GM19372 (cell line): ENCODE results near the gene ZNF791.
A peak's percentile ranks its signal among the peaks of the same experiment; 100 is the strongest.
"Not testable (repeated sequence)": the region's sequence is repeated elsewhere in the genome, so short reads cannot be mapped to it uniquely, and the experiment has no call there.

Source experiments
- ATAC-seq: cut with Tn5 transposase; IDR thresholded peaks from one replicate; pipeline ENCODE4 v1.9.1; 2021; ENCODE audit warnings: mild to moderate bottlenecking, low read depth, moderate library complexity; ENCODE audit not compliant: unreplicated experiment

The ZNF791 gene

GRCh38 chr19:12665671-12666264, 55.0 kb downstream of the ZNF791 start:
- no peak for ATAC-seq

GRCh38 chr19:12666265-12667048, 55.7 kb downstream of the ZNF791 start, which contains the start of the genes MAN2B1 and WDR83:
Gene MAN2B1 (minus strand): TSS chr19:12666742. CDS start chr19:12666701, 41 bp downstream.
Gene WDR83 (plus strand): TSS chr19:12666807. CDS start chr19:12669791, 2,984 bp downstream.
- ATAC-seq, result peak; percentile 46

GRCh38 chr19:12667731-12668302, 57.1 kb downstream of the ZNF791 start:
- ATAC-seq, result no peak

DNA sequence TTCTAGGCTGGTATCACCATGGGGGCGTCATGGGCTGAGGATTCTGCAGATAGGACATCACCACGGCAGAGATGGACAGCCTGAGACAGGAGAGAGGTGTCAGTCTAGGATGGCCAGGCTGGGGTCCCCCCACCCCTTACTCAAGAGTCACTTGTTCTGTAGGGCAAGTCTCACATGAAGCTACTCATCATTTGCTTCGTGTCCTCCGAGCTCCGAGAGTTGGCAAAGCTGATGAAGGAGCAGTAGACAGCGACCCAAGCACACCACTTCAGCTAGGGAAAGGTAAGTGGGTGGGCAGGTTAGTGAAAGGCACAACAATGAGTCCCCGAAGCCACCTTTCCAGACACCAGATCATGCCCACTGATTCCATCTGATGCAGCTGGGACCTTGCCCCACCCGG, 57.6 kb downstream of the ZNF791 start:
- ATAC-seq, result no peak

- no peak for ATAC-seq
Observed at GRCh38 chr19:12668932-12669269, 58.2 kb downstream of the ZNF791 start.

- ATAC-seq, result no peak
Observed at GRCh38 chr19:12669270-12670158, 58.8 kb downstream of the ZNF791 start.

GRCh38 chr19:12670159-12670928, 59.6 kb downstream of the ZNF791 start:
- ATAC-seq, result no peak

GRCh38 chr19:12672744-12673143, 62.0 kb downstream of the ZNF791 start:
- ATAC-seq, result no peak

DNA sequence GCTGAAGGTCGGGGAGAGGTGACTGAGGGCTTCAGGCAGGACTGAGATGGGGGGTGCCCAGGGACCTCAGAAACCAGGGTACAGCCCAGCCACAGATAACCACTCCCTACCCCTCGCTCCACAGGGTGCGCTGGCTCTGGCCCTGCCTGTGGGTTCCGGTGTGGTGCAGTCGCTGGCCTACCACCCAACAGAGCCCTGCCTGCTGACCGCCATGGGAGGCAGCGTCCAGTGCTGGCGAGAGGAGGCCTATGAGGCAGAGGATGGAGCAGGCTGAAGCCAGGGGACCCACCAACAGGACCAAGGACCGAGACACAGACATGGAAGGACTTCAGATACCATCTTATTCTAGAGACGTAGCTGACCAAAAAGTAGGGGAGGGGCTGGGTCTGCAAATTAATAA, 64.7 kb downstream of the ZNF791 start:
- no peak for ATAC-seq

GRCh38 chr19:12675940-12676339, 65.2 kb downstream of the ZNF791 start:
- no peak for ATAC-seq

GRCh38 chr19:12676384-12676792, 65.7 kb downstream of the ZNF791 start:
- no peak for ATAC-seq

DNA sequence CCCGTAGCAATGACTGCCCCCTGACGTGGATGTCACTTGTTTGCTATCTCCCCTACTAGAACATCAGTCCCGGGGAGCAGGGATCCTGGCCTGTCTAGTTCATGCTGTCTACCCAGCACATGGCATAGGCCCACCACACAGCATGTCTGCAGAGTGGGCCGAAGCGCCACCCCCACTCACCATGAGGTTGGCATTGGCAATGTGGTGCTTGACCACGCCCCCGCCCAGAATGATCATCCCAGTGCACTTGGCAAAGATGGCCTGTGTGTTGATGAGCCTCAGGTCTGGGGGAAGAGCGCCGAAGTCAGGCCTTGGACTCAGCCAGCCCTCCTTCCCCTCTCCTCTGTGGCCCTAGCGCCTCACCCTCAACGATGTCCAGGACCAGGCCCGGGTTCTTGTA, 66.2 kb downstream of the ZNF791 start:
- no peak for ATAC-seq

DNA sequence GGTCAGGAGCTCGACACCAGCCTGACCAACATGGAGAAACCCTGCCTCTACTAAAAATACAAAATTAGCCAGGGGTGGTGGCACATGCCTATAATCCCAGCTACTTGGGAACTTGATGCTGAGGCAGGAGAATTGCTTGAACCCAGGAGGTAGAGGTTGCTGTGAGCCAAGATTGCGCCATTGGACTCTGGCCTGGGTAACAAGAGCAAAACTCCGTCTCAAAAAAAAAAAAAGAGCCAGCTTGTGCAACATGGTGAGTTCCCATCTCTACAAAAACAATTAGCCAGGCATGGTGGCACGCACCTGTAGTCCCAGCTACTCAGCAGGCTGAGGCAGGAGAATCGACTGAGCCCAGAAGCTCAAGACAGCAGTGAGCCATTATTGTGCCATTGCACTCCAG, 67.3 kb downstream of the ZNF791 start:
- ATAC-seq, result not testable (repeated sequence)

GRCh38 chr19:12680034-12680433, 69.3 kb downstream of the ZNF791 start:
- ATAC-seq, result no peak

DNA sequence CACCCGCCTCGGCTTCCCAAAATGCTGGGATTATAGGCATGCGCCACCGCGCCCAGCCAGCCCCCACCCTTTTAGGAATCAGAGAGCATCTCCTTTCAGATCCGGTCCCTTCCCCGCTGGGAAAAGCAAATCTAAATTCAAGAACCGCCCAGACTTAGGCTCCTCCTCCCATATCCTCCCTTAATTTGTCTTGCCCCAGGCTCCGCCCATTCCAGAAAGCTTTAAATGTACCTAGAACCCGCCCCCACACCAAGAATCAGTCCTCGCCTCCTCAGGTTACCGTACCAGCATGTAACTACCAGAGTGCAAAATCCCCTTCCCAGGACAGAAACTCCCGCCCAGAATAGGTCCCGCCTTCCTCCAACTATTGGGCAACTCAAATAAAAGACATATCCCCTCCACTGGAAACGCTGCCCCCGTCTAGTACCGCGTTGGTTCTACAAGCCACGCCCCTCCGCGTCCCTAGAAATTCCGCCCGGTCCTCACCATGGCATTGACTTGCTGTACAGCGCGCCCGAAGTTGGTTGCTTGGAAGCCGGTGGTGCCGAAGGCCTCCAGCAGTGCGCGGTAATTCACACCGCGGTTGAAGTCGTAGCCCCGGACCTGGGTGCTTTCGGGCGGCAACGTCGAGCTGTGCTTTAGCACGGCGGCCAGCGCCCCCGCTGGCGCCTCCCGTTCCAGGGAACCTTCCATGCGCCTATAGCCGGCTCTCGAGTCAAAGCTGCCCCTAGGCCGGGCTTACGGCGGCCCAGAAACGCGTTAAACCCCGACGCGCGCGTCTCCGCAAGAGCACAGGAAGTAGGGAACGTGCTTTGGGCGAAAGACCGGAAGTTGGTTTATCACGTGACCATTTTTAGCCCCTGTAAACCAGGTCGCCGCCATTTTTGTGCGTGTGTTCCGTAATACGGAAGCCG, 70.6 kb downstream of the ZNF791 start, which contains the start of gene DHPS:
Gene DHPS (minus strand): TSS at position 807 of the 914 bp plus-strand sequence. CDS start 114 bp downstream, at position 693.
- ATAC-seq, result peak; percentile 75
